ENCODE measurements around the gene MORC1.
"Not testable (repeated sequence)": the region's sequence is repeated elsewhere in the genome, so short reads cannot be mapped to it uniquely, and the experiment has no call there.

The MORC1 gene

GRCh38 chr3:109114746-109115145, 3.2 kb downstream of the MORC1 start:
- WGBS, 2 experiments = 91 to 92% methylated on average over 4 of the region's 4 CpGs
- H3K27me3 ChIP-seq (ENCODE audit: control insufficient read depth, insufficient read depth, low read length, poor library complexity, severe bottlenecking) = no peaks in the 10 kb centered on the region
- no peaks in the 10 kb centered on the region for H3K9me3 ChIP-seq (ENCODE audit: control insufficient read depth, low read length)
- H3K4me1 ChIP-seq (ENCODE audit: control insufficient read depth, insufficient read depth, low read length) = no peaks in the 10 kb centered on the region
- no peak overlapping the region for H3K4me3 ChIP-seq (ENCODE audit: insufficient read depth, low read depth, low read length)
- H3K27ac ChIP-seq (ENCODE audit: insufficient read depth, low read depth, low read length, poor library complexity, severe bottlenecking) = no peak overlapping the region
- no peaks in the 10 kb centered on the region for H3K36me3 ChIP-seq (ENCODE audit: control insufficient read depth, insufficient read depth, low read length)

GRCh38 chr3:109112946-109113760, 4.8 kb downstream of the MORC1 start:
- Histone ChIP-seq H3K27ac (ENCODE audit: insufficient read depth, low read depth, low read length, poor library complexity, severe bottlenecking) (no peak overlapping the region), H3K4me3 (ENCODE audit: insufficient read depth, low read depth, low read length) (no peak overlapping the region)
- WGBS, 2 experiments = 95 to 98% methylated on average over 4 of the region's 4 CpGs

GRCh38 chr3:109109574-109109973, 8.4 kb downstream of the MORC1 start:
- Histone ChIP-seq H3K4me1 (ENCODE audit: control insufficient read depth, insufficient read depth, low read length) (no peaks in the 10 kb centered on the region), H3K27ac (ENCODE audit: insufficient read depth, low read depth, low read length, poor library complexity, severe bottlenecking) (no peak overlapping the region), H3K9me3 (ENCODE audit: control insufficient read depth, low read length) (no peaks in the 10 kb centered on the region), H3K36me3 (ENCODE audit: control insufficient read depth, insufficient read depth, low read length) (no peaks in the 10 kb centered on the region), H3K4me3 (ENCODE audit: insufficient read depth, low read depth, low read length) (no peak overlapping the region), H3K27me3 (ENCODE audit: control insufficient read depth, insufficient read depth, low read length, poor library complexity, severe bottlenecking) (no peaks in the 10 kb centered on the region)
- 89 to 93% methylated on average over 4 of the region's 4 CpGs for WGBS, 2 experiments

More at GRCh38 chr3:109112946-109113760, 4.8 kb downstream of the MORC1 start:
- Histone ChIP-seq H3K36me3 (ENCODE audit: control insufficient read depth, insufficient read depth, low read length) (no peaks in the 10 kb centered on the region), H3K4me1 (ENCODE audit: control insufficient read depth, insufficient read depth, low read length) (no peaks in the 10 kb centered on the region), H3K27me3 (ENCODE audit: control insufficient read depth, insufficient read depth, low read length, poor library complexity, severe bottlenecking) (no peaks in the 10 kb centered on the region), H3K9me3 (ENCODE audit: control insufficient read depth, low read length) (no peaks in the 10 kb centered on the region)

DNA sequence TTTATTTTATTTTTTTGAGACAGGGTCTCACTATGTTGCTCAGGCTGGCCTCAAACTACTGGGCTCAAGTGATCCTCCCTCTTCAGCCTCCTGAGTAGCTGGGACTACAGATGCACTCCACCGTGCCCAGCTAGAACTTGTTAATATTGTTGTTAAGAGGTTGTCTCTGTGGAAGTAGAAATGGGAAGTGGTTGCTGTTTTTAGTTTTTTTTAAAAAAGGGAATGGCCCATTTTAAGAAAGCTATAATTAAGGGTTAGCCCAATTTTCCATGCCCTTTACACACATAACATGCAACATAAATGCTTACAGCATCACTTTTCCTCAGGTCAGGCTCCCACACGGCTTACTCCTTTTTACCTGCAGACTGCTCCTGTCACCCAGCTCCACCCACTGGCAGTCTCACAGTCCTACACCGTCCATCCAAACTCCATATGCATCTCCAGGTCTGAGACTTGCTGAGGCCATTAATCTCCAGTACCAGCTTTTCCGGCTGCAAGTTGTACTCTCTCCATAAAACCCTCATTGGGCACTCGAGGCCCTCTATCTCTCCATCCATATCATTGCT, 19.8 kb downstream of the MORC1 start:
- no peak overlapping the region for H3K27ac ChIP-seq (ENCODE audit: insufficient read depth, low read depth, low read length, poor library complexity, severe bottlenecking)

DNA sequence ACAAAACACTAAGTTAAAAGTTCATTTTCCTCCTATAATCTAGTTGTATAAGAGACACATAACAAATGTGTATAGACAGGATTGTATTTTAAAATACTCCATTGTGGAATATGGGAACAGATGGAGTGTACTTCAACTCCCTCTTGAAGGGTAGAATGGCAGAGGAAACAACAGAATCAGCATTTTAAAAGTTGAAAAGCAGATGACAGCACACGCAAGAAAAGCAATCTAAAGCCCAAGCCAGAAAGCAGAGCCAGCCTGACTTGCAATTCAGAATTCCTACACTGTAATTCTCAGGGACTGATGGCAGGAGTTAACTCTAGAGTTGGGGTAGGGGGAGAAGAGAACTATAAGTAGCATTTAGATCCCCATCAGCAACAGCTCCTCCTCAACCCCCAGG, 22.8 kb downstream of the MORC1 start:
- Histone ChIP-seq H3K9me3 (ENCODE audit: control insufficient read depth, low read length) (no peaks in the 10 kb centered on the region), H3K27me3 (ENCODE audit: control insufficient read depth, insufficient read depth, low read length, poor library complexity, severe bottlenecking) (no peaks in the 10 kb centered on the region), H3K4me1 (ENCODE audit: control insufficient read depth, insufficient read depth, low read length) (no peaks in the 10 kb centered on the region), H3K4me3 (ENCODE audit: insufficient read depth, low read depth, low read length) (no peak overlapping the region), H3K36me3 (ENCODE audit: control insufficient read depth, insufficient read depth, low read length) (no peaks in the 10 kb centered on the region), H3K27ac (ENCODE audit: insufficient read depth, low read depth, low read length, poor library complexity, severe bottlenecking) (no peak overlapping the region)
- WGBS, 2 experiments = 80 to 94% methylated on average over 1 of the region's 1 CpG

More for the DNA sequence above, 19.8 kb downstream of the MORC1 start:
- Histone ChIP-seq H3K4me3 (ENCODE audit: insufficient read depth, low read depth, low read length) (no peak overlapping the region), H3K9me3 (ENCODE audit: control insufficient read depth, low read length) (no peaks in the 10 kb centered on the region), H3K27me3 (ENCODE audit: control insufficient read depth, insufficient read depth, low read length, poor library complexity, severe bottlenecking) (no peaks in the 10 kb centered on the region), H3K36me3 (ENCODE audit: control insufficient read depth, insufficient read depth, low read length) (no peaks in the 10 kb centered on the region), H3K4me1 (ENCODE audit: control insufficient read depth, insufficient read depth, low read length) (no peaks in the 10 kb centered on the region)
- 71 to 73% methylated on average over 5 of the region's 5 CpGs for WGBS, 2 experiments

DNA sequence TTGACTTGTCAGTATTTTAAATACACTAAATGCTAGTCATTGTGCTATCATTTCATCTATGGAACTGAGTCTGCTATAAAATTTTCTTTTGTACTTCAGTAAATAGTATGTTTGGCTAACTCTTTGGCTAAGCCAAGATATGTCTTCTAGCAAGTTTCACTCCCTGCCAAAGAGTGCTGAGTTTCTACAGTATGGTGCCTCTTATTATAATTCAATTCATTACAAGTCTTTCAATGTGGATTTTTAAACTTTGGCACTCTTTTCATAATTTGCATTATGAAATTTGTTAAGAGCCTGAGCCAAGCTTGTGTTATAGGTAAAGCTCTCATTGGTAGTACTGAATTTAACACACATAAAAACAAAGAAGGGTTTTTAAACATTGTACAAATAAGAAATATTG, 24.4 kb downstream of the MORC1 start:
- H3K27me3 ChIP-seq (ENCODE audit: control insufficient read depth, insufficient read depth, low read length, poor library complexity, severe bottlenecking) = no peaks in the 10 kb centered on the region
- H3K4me3 ChIP-seq (ENCODE audit: insufficient read depth, low read depth, low read length) = no peak overlapping the region
- H3K27ac ChIP-seq (ENCODE audit: insufficient read depth, low read depth, low read length, poor library complexity, severe bottlenecking) = no peak overlapping the region
- H3K36me3 ChIP-seq (ENCODE audit: control insufficient read depth, insufficient read depth, low read length) = no peaks in the 10 kb centered on the region
- H3K4me1 ChIP-seq (ENCODE audit: control insufficient read depth, insufficient read depth, low read length) = no peaks in the 10 kb centered on the region
- no peaks in the 10 kb centered on the region for H3K9me3 ChIP-seq (ENCODE audit: control insufficient read depth, low read length)

- Histone ChIP-seq H3K4me3 (ENCODE audit: insufficient read depth, low read depth, low read length) (no peak overlapping the region), H3K4me1 (ENCODE audit: control insufficient read depth, insufficient read depth, low read length) (no peaks in the 10 kb centered on the region), H3K36me3 (ENCODE audit: control insufficient read depth, insufficient read depth, low read length) (no peaks in the 10 kb centered on the region), H3K27me3 (ENCODE audit: control insufficient read depth, insufficient read depth, low read length, poor library complexity, severe bottlenecking) (no peaks in the 10 kb centered on the region), H3K9me3 (ENCODE audit: control insufficient read depth, low read length) (no peaks in the 10 kb centered on the region), H3K27ac (ENCODE audit: insufficient read depth, low read depth, low read length, poor library complexity, severe bottlenecking) (no peak overlapping the region)
- 45 to 47% methylated on average over 2 of the region's 2 CpGs for WGBS, 2 experiments
These were observed 26.1 kb downstream of the MORC1 start for GRCh38 chr3:109091846-109092245.

- H3K27me3 ChIP-seq (ENCODE audit: control insufficient read depth, insufficient read depth, low read length, poor library complexity, severe bottlenecking) = no peaks in the 10 kb centered on the region
- no peak overlapping the region for H3K4me3 ChIP-seq (ENCODE audit: insufficient read depth, low read depth, low read length)
- no peaks in the 10 kb centered on the region for H3K9me3 ChIP-seq (ENCODE audit: control insufficient read depth, low read length)
- H3K27ac ChIP-seq (ENCODE audit: insufficient read depth, low read depth, low read length, poor library complexity, severe bottlenecking) = no peak overlapping the region
- no peaks in the 10 kb centered on the region for H3K4me1 ChIP-seq (ENCODE audit: control insufficient read depth, insufficient read depth, low read length)
- 88% methylated on average over 1 of the region's 1 CpG; no CpG with 5 or more reads in 1 of the 2 experiments for WGBS, 2 experiments
- no peaks in the 10 kb centered on the region for H3K36me3 ChIP-seq (ENCODE audit: control insufficient read depth, insufficient read depth, low read length)
These were observed 28.7 kb downstream of the MORC1 start for GRCh38 chr3:109089265-109089664.

DNA sequence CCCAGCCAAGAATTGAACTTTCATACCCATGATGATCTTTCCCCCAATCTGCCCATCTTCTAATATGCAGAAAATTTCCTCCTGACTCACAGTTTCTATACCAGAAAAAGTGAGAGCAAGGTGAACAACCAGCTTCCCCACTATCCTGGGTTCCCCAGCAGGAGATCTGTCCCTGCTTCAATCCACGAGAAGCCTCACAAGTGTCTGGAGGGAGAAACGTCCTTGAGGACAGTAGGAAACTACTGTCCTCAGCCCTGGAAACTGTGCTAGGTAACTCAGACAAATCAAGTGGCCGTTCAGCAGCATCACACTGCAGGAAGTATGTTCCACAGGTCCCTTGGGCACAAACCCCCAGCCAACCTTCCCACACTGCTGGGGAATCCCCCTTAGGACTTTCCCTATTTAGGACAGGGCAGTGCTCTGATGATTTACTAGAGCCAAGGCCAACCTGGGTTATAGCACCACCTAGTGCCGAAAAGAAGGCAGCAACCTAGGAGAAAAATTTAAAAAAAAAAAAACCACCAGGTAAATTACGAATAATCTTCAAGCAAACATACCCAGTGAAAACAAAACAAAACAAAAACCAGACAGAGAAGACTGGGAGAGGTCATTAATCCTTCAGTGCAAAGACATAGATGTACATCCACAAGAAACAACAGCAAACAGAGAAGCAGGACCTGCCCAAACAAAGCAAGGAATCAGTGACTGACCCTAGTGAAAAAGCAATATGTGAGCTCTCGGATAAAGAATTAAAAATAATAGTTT, 36.0 kb downstream of the MORC1 start:
- WGBS, 2 experiments = 54 to 63% methylated on average over 5 to 6 of the region's 6 CpGs
- Histone ChIP-seq H3K4me3 (ENCODE audit: insufficient read depth, low read depth, low read length) (no peak overlapping the region), H3K36me3 (ENCODE audit: control insufficient read depth, insufficient read depth, low read length) (no peaks in the 10 kb centered on the region), H3K27me3 (ENCODE audit: control insufficient read depth, insufficient read depth, low read length, poor library complexity, severe bottlenecking) (no peaks in the 10 kb centered on the region), H3K9me3 (ENCODE audit: control insufficient read depth, low read length) (no peaks in the 10 kb centered on the region), H3K4me1 (ENCODE audit: control insufficient read depth, insufficient read depth, low read length) (no peaks in the 10 kb centered on the region), H3K27ac (ENCODE audit: insufficient read depth, low read depth, low read length, poor library complexity, severe bottlenecking) (no peak overlapping the region)

DNA sequence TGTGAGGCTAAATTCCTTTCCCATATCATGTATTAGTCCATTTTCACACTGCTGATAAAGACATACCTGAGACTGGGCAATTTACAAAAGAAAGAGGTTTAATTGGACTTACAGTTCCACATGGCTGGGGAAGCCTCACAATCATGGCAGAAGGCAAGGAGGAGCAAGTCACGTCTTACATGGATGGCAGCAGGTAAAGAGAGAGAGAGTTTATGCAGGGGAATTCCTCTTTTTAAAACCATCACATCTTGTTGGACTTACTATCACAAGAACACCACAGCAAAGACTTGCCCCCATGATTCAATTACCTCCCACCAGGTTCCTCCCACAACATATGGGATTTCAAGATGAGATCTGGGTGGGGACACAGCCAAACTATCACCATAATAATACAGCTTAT, 37.8 kb downstream of the MORC1 start:
- 89 to 92% methylated on average over 1 of the region's 1 CpG for WGBS, 2 experiments
- H3K4me1 ChIP-seq (ENCODE audit: control insufficient read depth, insufficient read depth, low read length); H3K27ac ChIP-seq (ENCODE audit: insufficient read depth, low read depth, low read length, poor library complexity, severe bottlenecking); H3K4me3 ChIP-seq (ENCODE audit: insufficient read depth, low read depth, low read length); H3K9me3 ChIP-seq (ENCODE audit: control insufficient read depth, low read length); H3K36me3 ChIP-seq (ENCODE audit: control insufficient read depth, insufficient read depth, low read length); H3K27me3 ChIP-seq (ENCODE audit: control insufficient read depth, insufficient read depth, low read length, poor library complexity, severe bottlenecking): not testable (repeated sequence)

Data from ectodermal cell (in vitro differentiated cells).